ENCODE results near the gene EXOC4.

EXOC4 gene

DNA sequence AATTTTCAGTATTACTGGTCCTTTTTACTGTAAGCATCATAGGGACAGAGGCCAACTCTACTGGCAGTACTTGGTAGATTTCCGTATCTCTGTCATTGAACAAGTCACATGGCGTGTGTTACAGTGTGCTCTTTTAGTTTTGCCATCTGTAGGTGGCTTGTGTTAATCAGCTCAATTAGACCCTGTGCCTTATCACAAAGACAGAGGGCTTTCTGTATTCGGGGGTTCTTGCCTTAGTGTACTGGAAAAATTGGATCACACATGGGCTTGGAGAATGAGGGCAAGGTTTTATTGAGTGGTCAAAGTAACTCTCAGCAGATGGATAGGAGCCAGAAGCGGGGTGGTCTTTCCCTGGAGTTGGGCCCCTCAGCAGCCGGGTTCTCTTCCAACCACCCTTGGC, 853.0 kb downstream of the EXOC4 start:
- no peak for DNase-seq (ENCODE audit: low read depth, low spot score)
- H3K9ac ChIP-seq (ENCODE audit: insufficient read length, low read depth), result no peak overlapping the region
- H3K36me3 ChIP-seq (ENCODE audit: insufficient read depth, insufficient read length, low read length), result no peaks in the 10 kb centered on the region
- no peak for TF ChIP-seq YY1 (IDR thresholded peaks at IDR 0.05; ENCODE audit: insufficient read depth, insufficient read length)
- no peak for TF ChIP-seq ZNF274 (IDR thresholded peaks at IDR 0.05; ENCODE audit: low read depth, low read length)
- TF ChIP-seq SUZ12 (IDR thresholded peaks at IDR 0.05; ENCODE audit: extremely low read depth, insufficient read depth, insufficient read length), result no peak
- H3K9me3 ChIP-seq (ENCODE audit: insufficient read depth, low read length), result no peaks in the 10 kb centered on the region
- H3K4me1 ChIP-seq (ENCODE audit: insufficient read depth, insufficient read length), result no peaks in the 10 kb centered on the region
- H3K4me3 ChIP-seq (ENCODE audit: insufficient read length, low read depth), result no peak overlapping the region
- H3K27me3 ChIP-seq (ENCODE audit: insufficient read depth, insufficient read length), result no peaks in the 10 kb centered on the region

DNA sequence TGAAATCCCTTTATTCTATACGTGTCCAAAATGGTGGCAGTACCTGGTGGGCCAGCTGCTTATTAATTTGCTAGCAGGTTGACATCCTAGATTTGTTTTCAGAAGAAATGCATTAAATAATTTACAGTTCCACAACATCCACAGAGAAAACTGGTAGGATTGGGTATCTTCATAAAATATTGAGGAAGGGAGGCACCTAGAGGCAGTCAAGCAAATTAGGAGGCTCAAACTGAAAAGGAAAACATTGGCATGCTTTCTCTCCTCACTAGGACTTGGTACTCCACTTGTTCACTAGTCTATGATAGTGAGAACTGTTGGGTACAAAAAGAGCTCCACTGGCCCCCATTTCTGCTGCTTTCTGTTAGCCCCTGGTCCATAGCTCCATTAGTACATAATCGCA, 855.9 kb downstream of the EXOC4 start:
- Histone ChIP-seq H3K9ac (ENCODE audit: insufficient read length, low read depth) (no peak overlapping the region), H3K4me1 (ENCODE audit: insufficient read depth, insufficient read length) (no peaks in the 10 kb centered on the region), H3K4me3 (ENCODE audit: insufficient read length, low read depth) (no peak overlapping the region), H3K36me3 (ENCODE audit: insufficient read depth, insufficient read length, low read length) (no peaks in the 10 kb centered on the region), H3K9me3 (ENCODE audit: insufficient read depth, low read length) (no peaks in the 10 kb centered on the region), H3K27me3 (ENCODE audit: insufficient read depth, insufficient read length) (no peaks in the 10 kb centered on the region)
- no peak for DNase-seq (ENCODE audit: low read depth, low spot score)
- TF ChIP-seq ZNF274 (IDR thresholded peaks at IDR 0.05; ENCODE audit: low read depth, low read length) (no peak), YY1 (IDR thresholded peaks at IDR 0.05; ENCODE audit: insufficient read depth, insufficient read length) (no peak), SUZ12 (IDR thresholded peaks at IDR 0.05; ENCODE audit: extremely low read depth, insufficient read depth, insufficient read length) (no peak)

DNA sequence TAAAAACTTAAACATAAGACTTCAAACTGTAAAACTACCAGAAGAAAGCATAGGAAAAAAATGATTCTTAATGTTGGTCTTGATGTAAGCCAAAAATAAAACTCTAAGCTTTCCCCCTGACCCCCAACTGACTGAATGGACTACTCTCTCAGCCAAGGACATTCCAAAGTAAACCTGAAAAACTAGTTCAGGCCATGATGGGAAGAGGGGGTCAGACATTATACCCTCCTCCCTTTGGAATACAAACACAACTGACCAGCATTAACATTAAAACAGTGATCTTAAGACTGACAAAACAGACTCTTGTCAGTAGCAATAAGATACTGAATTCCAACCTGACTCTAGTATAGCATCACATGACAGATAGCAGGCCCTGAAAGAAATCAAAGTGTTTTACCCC, 860.8 kb downstream of the EXOC4 start:
- Histone ChIP-seq H3K36me3 (ENCODE audit: insufficient read depth, insufficient read length, low read length) (no peaks in the 10 kb centered on the region), H3K27me3 (ENCODE audit: insufficient read depth, insufficient read length) (no peaks in the 10 kb centered on the region), H3K4me3 (ENCODE audit: insufficient read length, low read depth) (no peak overlapping the region), H3K9ac (ENCODE audit: insufficient read length, low read depth) (no peak overlapping the region), H3K9me3 (ENCODE audit: insufficient read depth, low read length) (no peaks in the 10 kb centered on the region), H3K4me1 (ENCODE audit: insufficient read depth, insufficient read length) (no peaks in the 10 kb centered on the region)
- TF ChIP-seq YY1 (IDR thresholded peaks at IDR 0.05; ENCODE audit: insufficient read depth, insufficient read length) (no peak), SUZ12 (IDR thresholded peaks at IDR 0.05; ENCODE audit: extremely low read depth, insufficient read depth, insufficient read length) (no peak), ZNF274 (IDR thresholded peaks at IDR 0.05; ENCODE audit: low read depth, low read length) (no peak)
- no peak for DNase-seq (ENCODE audit: low read depth, low spot score)

DNA sequence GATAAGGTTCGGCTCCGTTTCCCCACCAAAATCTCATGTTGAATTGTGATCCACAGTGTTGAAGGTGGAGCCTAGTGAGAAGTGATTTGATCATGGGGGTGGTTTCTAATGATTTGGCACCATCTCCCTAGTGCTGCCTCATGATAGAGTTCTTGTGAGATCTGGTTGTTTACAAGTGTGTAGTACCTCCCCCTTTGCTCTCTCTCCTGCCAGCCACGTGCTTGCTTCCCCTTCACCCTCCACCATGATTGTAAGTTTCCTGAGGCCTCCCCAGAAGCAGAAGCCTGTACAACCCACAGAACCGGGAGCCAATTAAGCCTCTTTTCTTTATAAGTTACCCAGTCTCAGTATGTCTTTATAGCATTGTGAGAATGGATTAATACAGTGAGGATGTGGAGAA, 862.1 kb downstream of the EXOC4 start:
- DNase-seq (ENCODE audit: low read depth, low spot score), result no peak
- no peaks in the 10 kb centered on the region for H3K36me3 ChIP-seq (ENCODE audit: insufficient read depth, insufficient read length, low read length)
- no peaks in the 10 kb centered on the region for H3K9me3 ChIP-seq (ENCODE audit: insufficient read depth, low read length)
- TF ChIP-seq ZNF274 (IDR thresholded peaks at IDR 0.05; ENCODE audit: low read depth, low read length) (no peak), YY1 (IDR thresholded peaks at IDR 0.05; ENCODE audit: insufficient read depth, insufficient read length) (no peak), SUZ12 (IDR thresholded peaks at IDR 0.05; ENCODE audit: extremely low read depth, insufficient read depth, insufficient read length) (no peak)
- no peaks in the 10 kb centered on the region for H3K4me1 ChIP-seq (ENCODE audit: insufficient read depth, insufficient read length)
- H3K27me3 ChIP-seq (ENCODE audit: insufficient read depth, insufficient read length), result no peaks in the 10 kb centered on the region
- no peak overlapping the region for H3K4me3 ChIP-seq (ENCODE audit: insufficient read length, low read depth)
- H3K9ac ChIP-seq (ENCODE audit: insufficient read length, low read depth), result no peak overlapping the region

Measured in NT2/D1 (cell line).